ENCODE measurements around the gene LPO. TPM values are rescaled to one million over a fixed set of nuclear protein-coding genes. Genes with fewer than 3 reads are reported as not detected.

Gene LPO
- total RNA-seq, result not detected in 2 replicates

GRCh38 chr17:58238147-58238634 lies at the start of gene LPO:
Gene LPO, plus strand, starts transcription at chr17:58238584. Its CDS starts 4,396 bp downstream, at chr17:58242980.

GRCh38 chr17:58192612-58193011 lies 45.8 kb upstream of the LPO start, which contains the start of gene EPX:
Gene EPX, plus strand, starts transcription at chr17:58192726. Its CDS starts 121 bp downstream, at chr17:58192847.

GRCh38 chr17:58219007-58219788 lies 19.2 kb upstream of the LPO start, which contains the start of gene MKS1:
Gene MKS1, minus strand, starts transcription at chr17:58219255. Its CDS starts 25 bp downstream, at chr17:58219230.

GRCh38 chr17:58280480-58281217 lies 42.3 kb downstream of the LPO start, which contains the start of gene MPO:
Gene MPO, minus strand, starts transcription at chr17:58280935. Its CDS starts 177 bp downstream, at chr17:58280758.

Other genes with a start within 250 kb of the LPO start
- 372 and 373 TPM in 2 replicates for gene SRSF1, start 231.3 kb upstream of the LPO start, total RNA-seq
- gene DYNLL2, start 155.2 kb upstream of the LPO start, total RNA-seq, result 16.8 and 30.3 TPM in 2 replicates
- not detected in 2 replicates for gene OR4D1, start 90.2 kb upstream of the LPO start, total RNA-seq
- not detected in 2 replicates for gene OR4D2, start 71.6 kb upstream of the LPO start, total RNA-seq
- not detected in 2 replicates for gene EPX, start 45.9 kb upstream of the LPO start, total RNA-seq
- 13.2 and 14.2 TPM in 2 replicates for gene MKS1, start 19.3 kb upstream of the LPO start, total RNA-seq
- gene MPO, start 42.4 kb downstream of the LPO start, total RNA-seq, result 0.09 TPM in 1 of 2 replicates, not detected in the other
- gene TSPOAP1, start 90.2 kb downstream of the LPO start, total RNA-seq, result 0.43 and 0.65 TPM in 2 replicates
- gene SUPT4H1, start 113.6 kb downstream of the LPO start, total RNA-seq, result 34.7 and 41.0 TPM in 2 replicates
- gene RNF43, start 178.9 kb downstream of the LPO start, total RNA-seq, result not detected in 2 replicates
- not detected in 2 replicates for gene HSF5, start 249.8 kb downstream of the LPO start, total RNA-seq